NOMO-1 (cell line): ENCODE data around the gene RPL12.

ENCODE experiments used
- DNase-seq, 2 experiments: peaks; one replicate each; lab custom pipeline; 2025; ENCODE audit not compliant: unreplicated experiment in 2 of 2; lab: John Stamatoyannopoulos, UW

RPL12 gene

GRCh38 chr9:127444921-127445850 is 6.0 kb downstream of the RPL12 start:
- no peak for DNase-seq

- DNase-seq: no peak
These were observed 6.8 kb downstream of the RPL12 start for GRCh38 chr9:127444283-127444920.

GRCh38 chr9:127438394-127438793 is 12.8 kb downstream of the RPL12 start:
- no peak for DNase-seq

- no peak for DNase-seq
These were observed 13.5 kb downstream of the RPL12 start for GRCh38 chr9:127437497-127438264.

- DNase-seq: no peak
These were observed 20.8 kb downstream of the RPL12 start for GRCh38 chr9:127430415-127430814.

- DNase-seq: no peak
These were observed 22.9 kb downstream of the RPL12 start for GRCh38 chr9:127428348-127428747.

- DNase-seq: no peak
These were observed 24.4 kb downstream of the RPL12 start for GRCh38 chr9:127426756-127427155.

- no peak for DNase-seq
These were observed 26.6 kb downstream of the RPL12 start for GRCh38 chr9:127424676-127424999.

- peak; percentile 88 to 96 for DNase-seq
These were observed 27.1 kb downstream of the RPL12 start, which contains the start of gene ZNF79 for GRCh38 chr9:127423934-127424675. ZNF79 (plus strand) TSS chr9:127424382; CDS start chr9:127424788, 406 bp downstream.

- no peak for DNase-seq
These were observed 27.7 kb downstream of the RPL12 start for GRCh38 chr9:127423476-127423933.

GRCh38 chr9:127422787-127423186 is 28.4 kb downstream of the RPL12 start:
- DNase-seq: no peak

GRCh38 chr9:127422133-127422782 is 28.9 kb downstream of the RPL12 start:
- DNase-seq: no peak

GRCh38 chr9:127421057-127421456 is 30.1 kb downstream of the RPL12 start:
- no peak for DNase-seq

GRCh38 chr9:127419348-127419747 is 31.9 kb downstream of the RPL12 start:
- no peak for DNase-seq

GRCh38 chr9:127418037-127418471 is 33.2 kb downstream of the RPL12 start:
- DNase-seq: no peak

GRCh38 chr9:127417131-127418036 is 33.8 kb downstream of the RPL12 start:
- no peak for DNase-seq

GRCh38 chr9:127415657-127416056 is 35.5 kb downstream of the RPL12 start:
- DNase-seq: no peak

- DNase-seq: no peak
These were observed 36.1 kb downstream of the RPL12 start for GRCh38 chr9:127415141-127415540.

GRCh38 chr9:127411122-127411521 is 40.1 kb downstream of the RPL12 start:
- peak in 1 of 2 experiments; percentile 75 for DNase-seq
